ENCODE data around the gene DECR2. TPM values are rescaled to one million over a fixed set of nuclear protein-coding genes. Genes with fewer than 3 reads are reported as not detected.

Gene DECR2
- total RNA-seq, 2 donors from 2014 or later, result 12.6 to 14.6 TPM

- ATAC-seq (no peak), DNase-seq (ENCODE audit: low spot score in 2 of 2) (no peak)
- Mint-ChIP-seq H3K27ac (no peak overlapping the region), H3K9me3 (no peaks in the 10 kb centered on the region), H3K36me3 (no peaks in the 10 kb centered on the region)
Measured at GRCh38 chr16:440627-441026, 38.9 kb downstream of the DECR2 start.

- Mint-ChIP-seq H3K9me3 (no peaks in the 10 kb centered on the region), H3K36me3 (no peaks in the 10 kb centered on the region), H3K27ac (no peak overlapping the region)
- ATAC-seq (no peak), DNase-seq (ENCODE audit: low spot score in 2 of 2) (no peak)
Measured at GRCh38 chr16:441447-441846, 39.8 kb downstream of the DECR2 start.

- Mint-ChIP-seq H3K27ac (no peak overlapping the region), H3K36me3 (no peaks in the 10 kb centered on the region), H3K9me3 (no peaks in the 10 kb centered on the region)
- DNase-seq (ENCODE audit: low spot score in 2 of 2) (no peak), ATAC-seq (no peak)
Measured at GRCh38 chr16:442976-443375, 41.3 kb downstream of the DECR2 start.

GRCh38 chr16:444027-444426 lies 42.3 kb downstream of the DECR2 start:
- Mint-ChIP-seq H3K9me3 (no peaks in the 10 kb centered on the region), H3K27ac (peak overlapping the region in 1 of 2 donors; percentile 15), H3K36me3 (no peaks in the 10 kb centered on the region)
- ATAC-seq, result no peak
- no peak for DNase-seq (ENCODE audit: low spot score in 2 of 2)

GRCh38 chr16:445566-445965 lies 43.9 kb downstream of the DECR2 start:
- DNase-seq (ENCODE audit: low spot score in 2 of 2) (no peak), ATAC-seq (no peak)
- no peaks in the 10 kb centered on the region for H3K36me3 Mint-ChIP-seq
- H3K9me3 Mint-ChIP-seq, result no peaks in the 10 kb centered on the region
- no peak overlapping the region for H3K27ac Mint-ChIP-seq

- no peaks in the 10 kb centered on the region for H3K36me3 Mint-ChIP-seq
- H3K9me3 Mint-ChIP-seq, result no peaks in the 10 kb centered on the region
- ATAC-seq, result no peak
- no peak overlapping the region for H3K27ac Mint-ChIP-seq
- DNase-seq (ENCODE audit: low spot score in 2 of 2), result no peak
Measured at GRCh38 chr16:450385-450784, 48.7 kb downstream of the DECR2 start.

- no peak overlapping the region for H3K27ac Mint-ChIP-seq
- no peaks in the 10 kb centered on the region for H3K36me3 Mint-ChIP-seq
- ATAC-seq (no peak), DNase-seq (ENCODE audit: low spot score in 2 of 2) (no peak)
- H3K9me3 Mint-ChIP-seq, result no peaks in the 10 kb centered on the region
Measured at GRCh38 chr16:450785-451512, 49.3 kb downstream of the DECR2 start.

GRCh38 chr16:454397-454940 lies 52.8 kb downstream of the DECR2 start:
- no peak for DNase-seq (ENCODE audit: low spot score in 2 of 2)
- H3K9me3 Mint-ChIP-seq, result no peaks in the 10 kb centered on the region
- H3K36me3 Mint-ChIP-seq, result no peaks in the 10 kb centered on the region
- no peak overlapping the region for H3K27ac Mint-ChIP-seq
- no peak for ATAC-seq

GRCh38 chr16:455453-455852 lies 53.8 kb downstream of the DECR2 start:
- Mint-ChIP-seq H3K9me3 (no peaks in the 10 kb centered on the region), H3K36me3 (no peaks in the 10 kb centered on the region), H3K27ac (no peak overlapping the region)
- DNase-seq (ENCODE audit: low spot score in 2 of 2), result no peak
- ATAC-seq, result no peak

GRCh38 chr16:456891-457483 lies 55.3 kb downstream of the DECR2 start:
- Mint-ChIP-seq H3K9me3 (no peaks in the 10 kb centered on the region), H3K36me3 (no peaks in the 10 kb centered on the region), H3K27ac (no peak overlapping the region)
- DNase-seq (ENCODE audit: low spot score in 2 of 2), result no peak
- no peak for ATAC-seq

GRCh38 chr16:457732-458400 lies 56.2 kb downstream of the DECR2 start:
- no peaks in the 10 kb centered on the region for H3K36me3 Mint-ChIP-seq
- H3K27ac Mint-ChIP-seq, result no peak overlapping the region
- no peaks in the 10 kb centered on the region for H3K9me3 Mint-ChIP-seq
- DNase-seq (ENCODE audit: low spot score in 2 of 2) (no peak), ATAC-seq (no peak)

GRCh38 chr16:459761-460160 lies 58.1 kb downstream of the DECR2 start:
- no peak for ATAC-seq
- DNase-seq (ENCODE audit: low spot score in 2 of 2), result no peak
- H3K27ac Mint-ChIP-seq, result no peak overlapping the region
- H3K9me3 Mint-ChIP-seq, result no peaks in the 10 kb centered on the region
- H3K36me3 Mint-ChIP-seq, result no peaks in the 10 kb centered on the region

GRCh38 chr16:460787-461186 lies 59.1 kb downstream of the DECR2 start:
- no peaks in the 10 kb centered on the region for H3K9me3 Mint-ChIP-seq
- H3K27ac Mint-ChIP-seq, result no peak overlapping the region
- no peaks in the 10 kb centered on the region for H3K36me3 Mint-ChIP-seq
- ATAC-seq, result no peak
- DNase-seq (ENCODE audit: low spot score in 2 of 2), result no peak

Other genes starting within 250 kb of the DECR2 start
- gene HBZ, start 249.2 kb upstream of the DECR2 start, total RNA-seq, result not detected
- gene HBM, start 235.9 kb upstream of the DECR2 start, total RNA-seq, result not detected
- not detected for gene HBA2, start 229.0 kb upstream of the DECR2 start, total RNA-seq
- not detected for gene HBA1, start 225.2 kb upstream of the DECR2 start, total RNA-seq
- 1 to 10 TPM in 1 of 2 donors, not detected in 1; 2.1 TPM for gene HBQ1, start 221.4 kb upstream of the DECR2 start, total RNA-seq
- 10 to 100 TPM; 66.1 to 88.3 TPM for gene LUC7L, start 172.4 kb upstream of the DECR2 start, total RNA-seq
- gene FAM234A, start 167.1 kb upstream of the DECR2 start, total RNA-seq, result 10 to 100 TPM in 1 of 2 donors, 1 to 10 TPM in 1; 3.8 to 11.5 TPM
- under 1 TPM in 1 of 2 donors, not detected in 1; 0.14 TPM for gene RGS11, start 125.9 kb upstream of the DECR2 start, total RNA-seq
- gene ARHGDIG, start 121.3 kb upstream of the DECR2 start, total RNA-seq, result not detected
- not detected for gene PDIA2, start 118.7 kb upstream of the DECR2 start, total RNA-seq
- 10 to 100 TPM; 21.4 to 22.8 TPM for gene AXIN1, start 49.2 kb upstream of the DECR2 start, total RNA-seq
- 10 to 100 TPM; 77.9 to 97.7 TPM for gene MRPL28, start 31.3 kb upstream of the DECR2 start, total RNA-seq
- gene PGAP6, start 19.9 kb upstream of the DECR2 start, total RNA-seq, result 10 to 100 TPM; 18.5 to 46.1 TPM
- gene NME4, start 4.7 kb upstream of the DECR2 start, total RNA-seq, result 10 to 100 TPM; 15.6 to 58.4 TPM
- gene RAB11FIP3, start 23.8 kb downstream of the DECR2 start, total RNA-seq, result 10 to 100 TPM; 18.6 to 32.0 TPM
- gene CAPN15, start 125.8 kb downstream of the DECR2 start, total RNA-seq, result 10 to 100 TPM; 55.5 to 76.5 TPM
- gene PRR35, start 158.5 kb downstream of the DECR2 start, total RNA-seq, result not detected
- gene NHLRC4, start 165.1 kb downstream of the DECR2 start, total RNA-seq, result 1 to 10 TPM in 1 of 2 donors, under 1 TPM in 1; 0.59 to 1.8 TPM
- 10 to 100 TPM; 21.9 to 24.2 TPM for gene PIGQ, start 168.1 kb downstream of the DECR2 start, total RNA-seq
- gene RAB40C, start 188.2 kb downstream of the DECR2 start, total RNA-seq, result 10 to 100 TPM; 12.1 to 13.0 TPM
- gene WFIKKN1, start 229.1 kb downstream of the DECR2 start, total RNA-seq, result under 1 TPM; 0.33 to 0.71 TPM
- 100 to 1,000 TPM in 1 of 2 donors, 10 to 100 TPM in 1; 47.2 to 120 TPM for gene METTL26, start 234.4 kb downstream of the DECR2 start, total RNA-seq
- gene MCRIP2, start 239.9 kb downstream of the DECR2 start, total RNA-seq, result 10 to 100 TPM; 33.7 to 52.0 TPM
- 100 to 1,000 TPM in 1 of 2 donors, 10 to 100 TPM in 1; 36.1 to 101 TPM for gene WDR90, start 247.5 kb downstream of the DECR2 start, total RNA-seq

Measured in activated naive CD4-positive, alpha-beta T cell treated with anti-CD3 and anti-CD28 coated beads, Interleukin-2, amount 50 U/mL, for 72 hours (primary cell).